Measurements from ENCODE around the gene NIPAL4.

NIPAL4 gene

DNA sequence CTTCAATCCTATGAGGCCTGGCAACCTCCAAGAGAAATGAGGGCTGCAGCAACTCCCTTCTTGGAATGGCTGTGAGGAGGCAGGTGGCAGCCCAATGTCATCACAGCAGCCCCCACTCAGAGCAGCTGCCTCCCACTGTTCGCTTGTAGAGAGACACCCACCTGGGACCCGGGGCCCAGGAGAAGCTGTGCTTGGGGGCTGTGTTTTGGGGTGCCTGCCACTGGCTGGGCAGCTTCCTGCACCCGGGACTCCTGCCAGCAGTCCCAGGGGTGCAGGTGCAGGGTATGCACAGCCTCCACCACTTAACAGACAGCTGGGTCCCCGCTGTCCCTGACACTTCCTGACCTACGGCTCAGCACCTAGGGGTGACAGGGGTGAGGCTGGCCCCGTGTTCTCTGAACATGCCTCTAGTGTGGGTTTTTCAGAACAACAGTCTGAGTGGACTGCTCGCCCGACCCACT, 26.2 kb downstream of the NIPAL4 start:
- no peak for DNase-seq

DNA sequence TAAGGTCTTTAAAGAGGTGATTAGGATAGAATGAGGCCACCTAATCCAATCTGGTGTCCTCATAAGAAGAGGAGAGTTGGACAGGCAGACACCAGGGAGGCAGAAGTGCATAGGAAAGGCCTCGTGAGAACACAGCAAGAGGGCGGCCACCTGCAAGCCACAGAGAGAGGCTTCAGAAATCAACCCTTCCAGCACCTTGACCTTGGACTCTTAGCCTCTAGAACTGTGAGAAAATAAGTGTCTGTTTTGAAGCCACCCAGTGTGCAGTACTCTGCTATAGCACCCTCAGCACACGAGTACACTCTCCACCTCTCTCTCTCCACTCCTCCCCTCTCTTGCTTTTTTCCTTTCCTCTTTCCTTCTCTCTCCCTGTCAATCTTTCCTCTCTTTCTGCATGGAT, 26.8 kb downstream of the NIPAL4 start:
- DNase-seq: no peak

DNA sequence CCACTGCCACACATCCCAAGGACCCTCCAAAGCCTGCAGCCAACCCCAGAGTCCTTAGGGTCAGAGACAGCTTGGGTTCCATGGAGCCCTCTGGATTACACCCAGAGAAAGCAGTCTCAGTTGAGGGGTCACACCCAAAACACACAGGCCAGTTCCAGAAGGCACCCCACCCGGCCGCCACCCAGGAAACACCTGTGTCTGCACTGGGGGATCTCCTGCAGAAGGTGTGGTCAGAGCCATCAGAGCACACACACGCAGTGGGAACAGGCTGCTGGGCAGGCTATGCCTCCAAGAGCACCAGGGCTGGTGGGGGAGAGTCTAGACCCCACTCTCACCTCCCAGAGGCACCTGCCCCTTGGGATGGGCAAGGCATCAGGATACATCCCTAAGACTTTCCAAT, 27.3 kb downstream of the NIPAL4 start:
- DNase-seq: no peak

DNA sequence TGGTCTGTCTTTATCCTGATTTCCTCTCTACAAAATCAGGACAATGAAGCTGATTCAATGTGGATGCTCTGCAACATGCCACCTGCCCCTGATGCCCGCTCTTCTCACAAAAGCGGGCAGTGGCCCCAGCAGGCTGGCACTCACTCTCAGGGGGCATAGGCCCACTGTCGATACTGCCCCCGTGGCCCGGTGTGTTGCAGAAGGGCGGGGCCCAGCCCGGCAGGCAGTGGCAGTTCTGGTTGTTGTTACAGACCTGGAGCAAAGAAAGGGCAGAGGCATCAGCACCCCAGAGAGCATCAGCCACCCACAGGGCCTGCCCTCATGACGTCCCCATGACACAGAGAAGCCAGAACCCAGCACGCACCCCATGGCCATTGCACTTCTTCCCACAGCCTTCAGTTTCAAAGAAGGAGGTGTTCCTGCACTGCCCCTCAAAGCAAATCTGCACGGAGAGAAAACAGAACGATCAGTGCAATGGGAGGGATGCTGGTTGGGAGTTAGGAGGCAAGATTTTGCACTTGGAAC, 31.5 kb downstream of the NIPAL4 start:
- DNase-seq: peak in 1 of 2 donors; percentile 62

DNA sequence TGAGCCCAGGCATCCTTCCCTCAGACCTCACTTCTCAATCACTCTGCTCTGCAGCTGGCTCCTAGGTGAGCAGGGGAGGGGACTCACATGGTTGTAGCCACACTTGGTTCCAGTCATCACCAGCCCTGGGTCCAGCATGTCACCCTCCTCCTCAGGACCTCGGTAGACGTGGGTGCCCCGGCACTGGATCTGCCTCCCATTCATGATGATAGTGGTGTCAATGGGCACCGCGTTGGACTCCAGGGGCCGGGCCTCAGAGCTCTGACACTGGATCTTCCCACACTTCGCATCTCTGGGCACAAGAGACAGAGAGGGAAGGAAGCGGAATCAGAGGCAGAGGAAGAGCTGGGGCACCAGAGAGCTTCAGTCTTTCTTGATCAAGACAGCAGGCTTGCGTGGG, 32.9 kb downstream of the NIPAL4 start:
- no peak for DNase-seq

DNA sequence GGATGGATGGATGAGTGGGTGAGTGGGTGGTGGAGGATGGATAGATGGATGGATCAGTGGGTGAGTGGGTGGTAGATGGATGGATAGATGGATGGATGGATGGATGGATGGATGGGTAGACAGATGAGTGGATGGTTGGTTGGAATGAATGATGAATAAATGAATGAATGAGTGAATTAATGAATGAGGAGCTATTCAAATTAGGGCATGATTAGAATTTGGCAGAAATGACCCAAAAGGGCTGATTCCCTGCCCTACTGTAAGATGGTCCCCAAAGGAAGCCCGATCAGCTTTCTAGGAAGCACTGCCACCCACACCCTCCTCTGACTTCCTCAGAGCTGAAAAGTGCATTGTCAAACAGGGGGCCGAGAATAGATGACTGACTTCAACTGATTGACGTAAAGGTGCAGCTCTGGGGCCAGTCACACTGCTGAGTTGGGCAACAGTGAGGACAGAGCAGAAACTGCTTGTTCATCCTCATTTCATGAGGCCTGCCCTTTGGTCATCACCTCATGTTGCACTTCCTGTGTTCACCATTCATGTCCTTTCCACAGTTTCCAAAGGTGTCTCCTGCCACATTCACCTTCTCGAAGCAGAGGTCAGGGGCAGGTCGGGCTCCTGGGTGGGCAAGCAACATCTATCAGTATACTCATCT, 34.3 kb downstream of the NIPAL4 start:
- DNase-seq: peak; percentile 93 to 97

DNA sequence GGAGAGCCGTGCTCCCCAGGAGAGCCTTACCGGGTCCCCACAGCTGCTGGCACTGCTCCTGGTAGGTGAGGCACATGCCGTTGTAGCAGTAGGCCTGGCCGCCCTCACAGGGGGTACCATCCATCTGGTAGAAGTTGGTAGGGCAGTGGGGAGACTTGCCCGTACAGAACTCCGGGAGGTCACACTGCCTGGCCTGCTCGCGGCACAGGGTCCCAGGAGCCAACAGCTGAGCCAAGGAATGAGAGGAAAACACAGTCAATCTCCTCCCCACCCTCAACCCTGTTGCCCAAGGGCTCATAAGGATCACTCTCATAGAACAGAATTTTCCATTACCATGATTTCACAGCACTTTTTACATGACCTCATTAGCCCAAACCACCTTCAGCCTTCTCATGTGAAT, 36.9 kb downstream of the NIPAL4 start:
- no peak for DNase-seq

DNA sequence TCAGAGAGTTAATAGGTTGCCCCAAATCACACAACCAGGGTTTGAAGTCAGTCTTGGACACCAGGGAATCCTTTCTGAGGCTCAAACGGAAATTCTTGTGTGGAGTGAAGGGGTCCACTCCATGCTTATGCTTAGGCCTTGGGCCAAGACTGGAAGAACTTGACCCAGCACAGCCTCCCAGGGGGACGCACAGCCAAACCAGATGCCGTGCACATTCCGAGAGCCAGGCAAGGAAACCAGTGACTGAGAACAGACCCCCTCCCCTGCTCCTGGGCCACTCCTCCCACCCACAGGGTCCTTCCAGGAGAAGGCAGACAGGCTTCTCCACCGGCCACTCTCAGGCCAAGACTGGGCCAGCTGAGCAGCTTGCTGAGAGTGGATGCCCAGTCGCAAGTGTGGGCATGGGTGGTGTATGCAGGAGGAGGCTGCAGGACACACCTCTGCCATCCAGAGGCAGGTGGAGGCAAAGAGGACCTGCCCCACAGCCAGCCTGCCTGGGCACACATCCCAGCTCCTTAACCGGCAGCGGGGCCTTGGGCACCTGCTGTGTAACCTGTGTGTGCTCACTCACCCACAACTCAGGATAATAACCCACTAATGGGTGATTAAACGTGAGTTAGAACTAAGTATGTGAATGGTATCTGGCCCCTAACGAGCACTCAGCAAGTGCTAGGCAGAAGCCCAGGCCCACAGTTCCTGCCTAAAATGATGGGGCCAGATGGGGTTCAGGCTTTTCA, 38.0 kb downstream of the NIPAL4 start:
- DNase-seq: no peak

DNA sequence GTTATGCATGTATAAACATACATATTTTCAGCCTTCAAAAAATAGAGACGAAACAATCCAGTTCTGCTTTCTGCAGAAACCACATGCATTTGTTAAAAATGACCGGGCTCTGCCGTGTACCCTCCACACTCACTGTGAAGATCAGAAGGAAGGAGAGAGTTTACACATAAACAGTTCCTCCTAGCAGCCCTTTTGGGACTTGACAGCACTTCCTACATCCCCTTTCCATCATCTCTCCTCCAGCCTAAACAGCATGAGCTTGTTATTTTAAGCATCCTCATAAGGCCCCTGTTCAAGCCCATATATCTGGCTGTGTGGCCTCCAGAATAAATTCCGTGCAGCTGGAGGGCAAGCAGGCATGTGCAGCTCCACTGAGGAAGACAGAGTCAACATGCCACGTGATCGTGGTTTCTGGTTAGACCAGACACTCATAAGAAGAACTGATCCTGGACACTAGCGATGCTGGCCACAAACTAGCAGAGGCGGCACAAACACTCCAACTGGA, 42.2 kb downstream of the NIPAL4 start:
- peak; percentile 67 to 79 for DNase-seq

DNA sequence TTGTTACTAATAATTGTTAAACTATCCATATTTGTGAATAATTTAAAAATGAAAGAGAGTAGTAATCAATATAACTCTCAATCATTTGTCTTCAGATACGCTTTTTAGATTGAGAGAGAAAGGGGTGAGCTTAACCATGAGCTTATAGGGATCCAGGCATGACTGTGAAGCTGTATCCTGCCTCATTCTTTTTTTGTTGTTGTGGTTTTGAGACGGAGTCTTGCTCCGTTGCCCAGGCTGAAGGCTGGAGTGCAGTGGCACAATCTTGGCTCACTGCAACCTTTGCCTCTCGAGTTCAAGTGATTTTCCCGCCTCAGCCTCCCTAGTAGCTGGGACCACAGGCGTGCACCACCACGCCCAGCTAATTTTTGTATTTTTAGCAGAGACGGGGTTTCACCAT, 44.0 kb downstream of the NIPAL4 start:
- no peak for DNase-seq

DNA sequence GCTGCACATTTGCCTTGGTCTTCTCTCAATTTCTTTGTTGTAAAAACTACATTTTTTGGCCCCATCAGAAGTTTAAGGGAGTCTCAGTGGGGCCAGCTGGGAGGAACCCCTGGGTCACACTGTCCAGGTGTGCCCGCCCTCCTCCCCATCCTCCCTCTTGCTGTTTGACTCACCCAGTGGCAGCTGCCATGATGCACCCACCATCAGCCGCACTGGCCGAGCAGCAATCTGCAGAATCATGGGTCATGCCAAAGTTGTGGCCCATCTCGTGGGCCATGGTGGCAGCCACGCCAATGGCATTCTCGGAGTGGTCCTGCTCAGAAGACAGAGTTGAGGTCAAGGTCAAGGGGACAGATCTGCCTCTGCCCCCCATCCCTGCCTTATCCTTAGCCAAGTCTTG, 45.5 kb downstream of the NIPAL4 start:
- no peak for DNase-seq

DNA sequence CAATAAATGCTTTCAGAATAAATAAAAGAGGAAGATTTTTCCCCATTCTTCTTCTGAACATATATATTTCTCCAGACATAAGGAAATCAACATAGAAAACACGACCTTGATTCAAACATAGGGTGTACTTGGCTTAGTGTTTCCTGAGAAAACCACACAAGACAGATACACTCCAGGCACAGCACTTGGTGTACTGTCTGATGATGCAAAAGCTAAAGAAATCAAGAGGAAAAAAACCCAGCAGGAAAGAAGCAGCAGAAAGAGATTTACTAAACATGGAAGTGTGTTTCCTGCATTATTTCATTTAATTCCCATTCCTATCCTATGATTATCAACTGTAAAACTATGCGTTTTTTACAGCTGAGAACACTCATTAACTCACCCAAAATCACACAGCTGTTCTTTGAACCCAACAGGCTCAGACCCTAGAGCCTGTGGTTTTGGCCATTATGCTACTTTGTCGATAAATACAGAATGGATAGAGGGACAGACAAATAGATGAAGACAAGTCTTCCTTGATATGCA, 46.1 kb downstream of the NIPAL4 start:
- DNase-seq: no peak

DNA sequence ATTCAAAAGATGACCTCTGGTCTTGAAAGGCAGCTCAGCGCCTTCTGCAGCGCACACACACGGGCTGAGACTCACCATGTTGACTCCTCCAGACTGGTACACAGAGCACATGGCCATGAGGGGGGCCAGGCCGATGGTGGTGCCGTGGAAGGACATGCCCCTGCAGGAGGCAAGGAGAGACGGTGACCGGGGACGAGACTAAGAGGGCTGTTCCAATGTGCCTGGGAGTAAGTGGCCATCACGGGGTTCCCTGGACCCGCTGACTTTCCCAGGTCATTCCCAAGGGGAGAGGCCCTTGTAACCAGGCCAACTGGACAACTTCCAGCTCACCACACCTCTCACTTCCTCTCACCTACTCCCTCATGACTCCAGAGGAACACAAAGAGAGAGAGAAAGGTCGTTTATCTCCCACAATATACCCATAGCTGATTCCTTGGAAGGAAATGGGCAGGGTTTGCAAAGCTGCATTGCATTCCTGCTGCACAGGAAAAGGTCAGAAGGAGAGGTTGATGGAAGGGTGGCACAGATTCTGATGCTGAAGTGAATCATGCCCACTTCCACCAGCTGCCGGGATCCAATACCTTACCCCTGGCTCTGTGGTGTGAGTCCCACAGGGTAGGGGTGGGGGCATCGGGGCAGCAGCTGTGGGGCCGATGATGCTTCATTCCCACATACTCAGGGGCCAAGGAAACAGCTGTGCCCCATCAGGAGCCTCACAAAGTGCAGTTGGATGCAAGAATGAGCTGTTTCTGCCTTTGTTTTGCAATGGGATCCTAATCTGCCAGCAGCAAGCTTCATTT, 47.2 kb downstream of the NIPAL4 start:
- no peak for DNase-seq

DNA sequence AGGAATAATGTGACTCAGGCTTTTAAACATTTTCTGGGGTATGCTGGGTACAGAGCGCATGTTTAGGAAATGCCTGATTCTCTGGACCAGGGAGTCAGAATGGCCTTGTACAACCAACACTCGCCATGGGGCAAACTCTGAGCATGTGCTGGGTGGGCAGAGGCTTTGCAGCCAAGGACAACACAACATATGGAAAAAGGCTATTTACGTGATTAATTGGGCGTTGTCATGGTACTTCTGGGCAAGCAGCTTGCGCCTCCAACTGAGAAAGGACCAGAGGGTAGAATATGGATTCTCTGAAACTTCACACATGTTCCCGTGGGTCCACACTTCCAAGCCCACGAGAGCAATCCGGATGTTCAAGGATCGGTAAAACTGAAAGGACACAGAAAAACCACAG, 49.1 kb downstream of the NIPAL4 start:
- no peak for DNase-seq

DNA sequence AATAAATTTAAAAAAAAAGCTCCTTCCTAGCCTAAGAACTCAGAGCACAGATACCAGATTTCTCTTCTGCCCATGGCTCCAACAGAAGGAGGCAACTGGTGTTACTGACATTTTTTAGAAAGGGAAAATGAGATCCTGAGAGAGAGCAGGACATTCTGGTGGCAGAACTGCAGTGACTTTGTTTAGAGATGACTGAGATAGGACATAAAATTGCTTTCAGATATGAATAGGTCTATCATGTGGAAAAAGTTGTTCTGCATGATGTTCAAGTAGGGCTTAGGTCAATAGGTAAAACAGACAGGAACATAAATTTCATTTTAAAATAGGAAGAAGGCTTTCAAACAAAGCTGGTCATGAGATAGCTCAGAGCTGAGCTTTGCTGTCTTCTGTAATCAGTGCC, 49.6 kb downstream of the NIPAL4 start:
- no peak for DNase-seq

DNA sequence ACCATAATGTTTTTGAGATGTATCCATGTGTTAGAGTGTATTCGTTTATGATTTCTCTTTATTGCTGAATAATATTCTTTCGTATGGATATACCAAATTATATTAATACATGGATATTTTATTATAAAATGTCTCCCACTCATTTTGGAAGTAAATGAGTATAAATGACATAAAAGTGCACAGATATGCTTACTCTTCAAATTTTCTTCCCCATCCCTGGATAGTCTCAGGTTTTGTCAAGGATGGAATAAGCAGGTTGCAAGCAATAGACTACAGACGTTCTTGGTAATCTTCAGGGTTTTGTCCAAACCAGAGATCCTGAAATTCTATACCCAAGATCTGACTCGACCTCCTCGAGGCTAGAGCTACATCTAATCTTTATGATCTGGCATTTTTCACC, 50.7 kb downstream of the NIPAL4 start:
- no peak for DNase-seq

DNA sequence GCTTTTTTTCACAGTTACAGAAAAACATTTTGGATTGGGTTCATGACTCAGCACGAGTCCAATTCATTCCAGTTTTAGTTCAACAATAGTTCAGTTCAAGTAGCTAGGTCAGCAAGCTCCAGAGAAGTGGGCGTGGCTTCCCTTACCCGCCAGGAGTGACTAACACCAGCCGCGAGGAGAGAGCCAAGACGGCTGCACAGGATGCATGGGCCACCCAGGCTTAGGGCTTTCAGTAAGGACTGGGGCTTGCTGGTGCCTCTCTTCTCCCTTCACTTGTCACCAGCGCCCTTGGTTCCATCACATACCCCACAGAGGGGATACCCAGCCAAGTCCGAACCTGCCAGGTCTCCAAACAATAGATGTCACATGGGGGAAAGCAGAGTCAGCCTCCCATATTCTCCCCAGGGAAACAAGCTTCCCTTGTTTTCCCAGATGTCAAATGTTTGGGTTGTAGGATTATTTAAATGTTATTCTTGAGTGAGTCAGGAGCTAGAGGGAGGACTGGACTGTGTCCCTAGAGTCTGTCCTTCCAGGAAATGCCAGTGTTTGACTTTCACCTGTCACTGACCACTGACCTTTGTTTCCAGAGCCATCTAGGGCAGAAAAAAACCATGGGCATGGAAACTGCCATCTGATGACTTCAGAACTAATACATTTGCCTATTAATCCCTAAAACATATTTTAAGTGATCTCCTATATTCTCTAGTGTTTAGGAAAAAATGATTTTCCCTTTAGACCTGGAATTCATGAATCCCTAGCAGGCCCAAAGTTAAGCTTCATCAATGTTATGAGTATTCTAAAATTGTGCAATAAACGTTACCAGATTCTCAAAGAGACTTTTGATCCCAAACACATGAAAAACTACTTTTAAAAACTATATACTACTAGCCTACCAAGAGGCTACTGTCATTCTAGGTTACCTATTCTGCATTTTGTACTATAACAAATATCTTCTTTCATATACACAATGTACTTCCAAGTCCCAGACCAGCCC, 51.9 kb downstream of the NIPAL4 start:
- DNase-seq: peak; percentile 63 to 82

DNA sequence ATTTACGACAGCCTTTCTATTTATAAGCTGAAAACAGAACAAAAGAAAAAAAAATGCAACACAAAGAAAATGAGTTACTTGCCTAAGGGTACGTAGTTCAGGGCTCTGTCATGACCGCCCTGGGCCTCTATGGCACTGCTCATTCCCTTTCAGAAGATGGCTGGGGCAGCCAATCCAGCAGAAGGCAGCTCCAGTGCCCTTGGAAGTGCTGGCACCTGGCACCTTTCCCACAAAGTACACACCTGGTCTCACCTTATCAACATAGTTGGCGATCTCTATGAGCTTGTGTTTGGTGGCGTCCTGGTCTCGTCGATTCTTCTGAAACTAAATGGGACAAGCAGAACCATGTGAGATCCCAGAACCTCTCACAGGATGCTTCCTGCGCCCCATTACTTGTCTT, 53.2 kb downstream of the NIPAL4 start:
- DNase-seq: no peak

DNA sequence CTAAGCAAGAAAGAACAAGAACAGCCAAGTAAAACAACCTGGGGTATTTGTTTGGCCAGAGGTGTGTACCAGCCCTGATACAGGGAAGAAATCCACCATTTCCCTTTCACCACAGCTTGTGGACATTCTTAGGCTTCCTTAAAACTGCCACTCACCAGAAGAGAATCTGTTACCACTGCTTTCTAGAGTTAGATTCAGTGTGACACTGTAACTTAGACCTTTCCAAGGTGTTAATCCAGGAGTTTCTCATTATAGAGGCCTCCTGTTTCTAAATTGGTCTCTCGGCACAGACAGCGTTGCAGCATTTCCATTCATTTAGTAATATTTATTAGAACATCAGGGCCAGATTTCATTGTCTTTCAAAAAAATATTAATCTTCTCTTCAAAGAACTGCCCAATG, 55.0 kb downstream of the NIPAL4 start:
- no peak for DNase-seq

DNA sequence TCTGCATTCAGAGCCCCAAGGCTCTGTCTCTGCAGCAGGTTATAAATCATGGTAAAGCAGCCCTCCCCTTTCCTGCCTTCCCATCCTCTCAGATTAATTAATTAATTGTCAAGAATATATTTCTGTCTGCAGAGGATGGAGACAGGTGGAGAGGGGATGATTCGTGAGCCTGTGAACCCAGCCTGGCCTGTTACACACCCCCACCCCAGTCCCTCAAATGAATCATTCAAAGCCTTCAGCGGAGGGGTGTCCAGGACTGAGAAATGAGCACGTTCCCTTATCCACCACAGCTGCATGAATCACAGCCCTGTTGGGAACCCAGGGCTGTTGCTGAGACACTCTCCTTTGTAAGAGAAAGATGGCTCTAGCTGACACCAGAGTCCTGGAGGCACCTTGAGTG, 56.0 kb downstream of the NIPAL4 start:
- no peak for DNase-seq

DNA sequence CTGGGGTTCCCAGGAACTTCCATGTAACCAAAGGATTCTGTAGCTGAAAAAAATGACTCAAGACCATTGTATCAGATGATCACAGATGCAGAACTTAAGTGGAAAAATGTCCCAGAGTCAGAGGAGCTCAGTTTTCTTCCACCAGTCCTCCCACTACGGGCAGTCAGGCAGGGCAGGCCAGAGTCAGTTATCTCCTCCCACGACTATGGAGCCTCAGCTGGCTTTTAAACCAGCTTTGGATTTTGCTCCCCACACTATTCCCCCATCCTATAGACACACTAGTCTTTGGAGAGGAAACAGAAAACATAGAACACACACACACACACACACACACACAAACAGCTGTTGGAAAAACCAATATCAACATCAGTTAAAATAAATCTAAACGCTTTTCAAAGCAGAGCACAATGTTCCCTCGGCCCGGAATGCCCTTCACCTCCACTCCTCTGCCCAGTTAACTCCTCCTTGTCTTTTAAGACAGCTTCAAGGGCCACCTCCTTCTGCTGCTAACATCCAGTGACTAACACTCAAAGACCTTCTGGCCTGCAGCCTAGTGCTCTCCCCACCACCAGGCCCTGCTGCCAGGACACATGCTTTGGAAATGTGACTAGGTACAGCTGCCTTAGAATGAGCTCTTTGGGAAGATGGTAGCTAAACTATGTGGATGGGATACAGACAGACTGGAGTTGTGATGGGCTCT, 56.8 kb downstream of the NIPAL4 start:
- DNase-seq: peak in 1 of 2 donors; percentile 7

Measured in inflammatory macrophage (primary cell).